ENCODE data around the gene GJC2. TPM values are rescaled to one million over a fixed set of nuclear protein-coding genes. Genes with fewer than 3 reads are reported as not detected.

The GJC2 gene
- total RNA-seq, 2 donors from 2014 or later = 0.69 to 1.2 TPM

GRCh38 chr1:228162286-228163006 lies 12.7 kb downstream of the GJC2 start:
- Histone ChIP-seq H3K27me3 (no peaks in the 10 kb centered on the region), H3K27ac (no peak overlapping the region), H3K4me3 (no peak overlapping the region), H3K36me3 (no peaks in the 10 kb centered on the region), H3K9me3 (no peaks in the 10 kb centered on the region), H3K4me1 (peaks cover 4% of the 10 kb centered on the region), H3K9ac (ENCODE audit: low read depth in 2 of 2, low read length in 2 of 2) (peak overlapping the region in 1 of 2 donors; percentile 17)
- no peak for DNase-seq
- TF ChIP-seq CTCF (IDR thresholded peaks at IDR 0.05) = no peak
- intact Hi-C loops (cut with DNase I) = no loop called here

GRCh38 chr1:228163007-228163753 lies 13.4 kb downstream of the GJC2 start:
- intact Hi-C loops (cut with DNase I) = no loop called here
- peaks cover 4% of the 10 kb centered on the region for H3K4me1 ChIP-seq
- no peaks in the 10 kb centered on the region for H3K9me3 ChIP-seq
- no peaks in the 10 kb centered on the region for H3K27me3 ChIP-seq
- no peak for DNase-seq
- H3K27ac ChIP-seq = no peak overlapping the region
- H3K9ac ChIP-seq (ENCODE audit: low read depth in 2 of 2, low read length in 2 of 2) = peak overlapping the region in 1 of 2 donors; percentile 17
- no peak overlapping the region for H3K4me3 ChIP-seq
- TF ChIP-seq CTCF (IDR thresholded peaks at IDR 0.05) = no peak
- H3K36me3 ChIP-seq = no peaks in the 10 kb centered on the region

GRCh38 chr1:228163776-228164519 lies 14.2 kb downstream of the GJC2 start:
- TF ChIP-seq CTCF (IDR thresholded peaks at IDR 0.05) = no peak
- H3K4me3 ChIP-seq = no peak overlapping the region
- no peak overlapping the region for H3K9ac ChIP-seq (ENCODE audit: low read depth in 2 of 2, low read length in 2 of 2)
- no peaks in the 10 kb centered on the region for H3K27me3 ChIP-seq
- peaks cover 4% of the 10 kb centered on the region for H3K4me1 ChIP-seq
- intact Hi-C loops (cut with DNase I) = no loop called here
- no peaks in the 10 kb centered on the region for H3K36me3 ChIP-seq
- no peak overlapping the region for H3K27ac ChIP-seq
- H3K9me3 ChIP-seq = no peaks in the 10 kb centered on the region
- no peak for DNase-seq

GRCh38 chr1:228164561-228165371 lies 15.0 kb downstream of the GJC2 start:
- Histone ChIP-seq H3K36me3 (no peaks in the 10 kb centered on the region), H3K27me3 (no peaks in the 10 kb centered on the region), H3K27ac (peak overlapping the region; percentile 79), H3K4me1 (peaks cover 4% of the 10 kb centered on the region), H3K9me3 (no peaks in the 10 kb centered on the region), H3K9ac (ENCODE audit: low read depth in 2 of 2, low read length in 2 of 2) (peak overlapping the region; percentile 68 to 78), H3K4me3 (peak overlapping the region; percentile 78)
- no peak for DNase-seq
- no peak for TF ChIP-seq CTCF (IDR thresholded peaks at IDR 0.05)
- intact Hi-C loops (cut with DNase I) = no loop called here

Measured in colonic mucosa (tissue), 4 donors.